Measurements from ENCODE around the gene GREB1L. TPM values are rescaled to one million over a fixed set of nuclear protein-coding genes. Genes with fewer than 3 reads are reported as not detected.

GREB1L gene
- total and polyA plus RNA-seq, 8 donors, result 0.37 to 1.3 (median 0.74) TPM

DNA sequence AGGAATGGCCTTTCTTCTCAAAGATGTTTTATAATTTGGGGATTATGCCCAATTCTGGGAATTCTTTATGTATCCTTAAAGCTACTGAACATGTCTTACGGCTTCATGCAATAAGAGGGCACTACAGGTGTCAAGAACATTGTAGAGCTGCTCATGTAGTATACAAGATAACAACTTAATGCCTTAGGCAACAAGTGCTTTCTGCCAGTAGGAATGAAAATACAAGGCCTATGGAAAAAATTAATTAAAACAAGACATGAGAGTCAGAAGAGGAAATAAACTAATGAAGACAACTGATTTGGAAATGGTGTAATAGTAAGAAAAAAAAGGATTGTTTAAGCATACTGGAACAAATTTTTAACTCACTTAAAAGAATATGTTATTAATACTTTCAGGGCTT lies 27.3 kb downstream of the GREB1L start:
- TF ChIP-seq, protein P1, sequence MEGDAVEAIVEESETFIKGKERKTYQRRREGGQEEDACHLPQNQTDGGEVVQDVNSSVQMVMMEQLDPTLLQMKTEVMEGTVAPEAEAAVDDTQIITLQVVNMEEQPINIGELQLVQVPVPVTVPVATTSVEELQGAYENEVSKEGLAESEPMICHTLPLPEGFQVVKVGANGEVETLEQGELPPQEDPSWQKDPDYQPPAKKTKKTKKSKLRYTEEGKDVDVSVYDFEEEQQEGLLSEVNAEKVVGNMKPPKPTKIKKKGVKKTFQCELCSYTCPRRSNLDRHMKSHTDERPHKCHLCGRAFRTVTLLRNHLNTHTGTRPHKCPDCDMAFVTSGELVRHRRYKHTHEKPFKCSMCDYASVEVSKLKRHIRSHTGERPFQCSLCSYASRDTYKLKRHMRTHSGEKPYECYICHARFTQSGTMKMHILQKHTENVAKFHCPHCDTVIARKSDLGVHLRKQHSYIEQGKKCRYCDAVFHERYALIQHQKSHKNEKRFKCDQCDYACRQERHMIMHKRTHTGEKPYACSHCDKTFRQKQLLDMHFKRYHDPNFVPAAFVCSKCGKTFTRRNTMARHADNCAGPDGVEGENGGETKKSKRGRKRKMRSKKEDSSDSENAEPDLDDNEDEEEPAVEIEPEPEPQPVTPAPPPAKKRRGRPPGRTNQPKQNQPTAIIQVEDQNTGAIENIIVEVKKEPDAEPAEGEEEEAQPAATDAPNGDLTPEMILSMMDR (IDR thresholded peaks at IDR 0.05), result no peak
- ATAC-seq (no peak), DNase-seq (no peak)
- H3K4me1 ChIP-seq, result no peaks in the 10 kb centered on the region
- H3K9me3 ChIP-seq, result no peaks in the 10 kb centered on the region
- intact Hi-C loops (cut with DNase I), result no loop called here
- H3K36me3 ChIP-seq, result no peaks in the 10 kb centered on the region
- no peak overlapping the region for H3K27ac ChIP-seq
- no peak overlapping the region for H3K4me3 ChIP-seq
- no peaks in the 10 kb centered on the region for H3K27me3 ChIP-seq

DNA sequence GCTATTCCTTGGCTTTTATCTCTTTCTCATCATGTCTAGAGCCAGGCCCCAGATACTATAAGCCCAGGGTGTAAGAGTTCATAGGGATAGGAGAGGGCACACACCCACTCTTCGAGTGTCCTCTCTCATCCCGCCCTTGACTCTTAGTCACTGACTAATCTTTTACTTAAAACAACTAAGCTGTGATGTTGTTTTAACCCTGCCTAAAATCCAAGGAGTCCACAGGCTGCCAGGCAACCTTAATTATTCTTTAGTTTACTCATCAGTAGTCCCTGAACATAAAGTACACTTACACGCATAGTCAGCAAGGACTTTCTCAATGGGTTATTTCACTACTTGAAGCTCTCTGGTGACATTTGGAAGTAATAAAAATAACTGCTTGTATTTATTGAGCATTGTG lies 28.4 kb downstream of the GREB1L start:
- intact Hi-C loops (cut with DNase I), result no loop called here
- no peaks in the 10 kb centered on the region for H3K4me1 ChIP-seq
- ATAC-seq, result peak; percentile 78

DNA sequence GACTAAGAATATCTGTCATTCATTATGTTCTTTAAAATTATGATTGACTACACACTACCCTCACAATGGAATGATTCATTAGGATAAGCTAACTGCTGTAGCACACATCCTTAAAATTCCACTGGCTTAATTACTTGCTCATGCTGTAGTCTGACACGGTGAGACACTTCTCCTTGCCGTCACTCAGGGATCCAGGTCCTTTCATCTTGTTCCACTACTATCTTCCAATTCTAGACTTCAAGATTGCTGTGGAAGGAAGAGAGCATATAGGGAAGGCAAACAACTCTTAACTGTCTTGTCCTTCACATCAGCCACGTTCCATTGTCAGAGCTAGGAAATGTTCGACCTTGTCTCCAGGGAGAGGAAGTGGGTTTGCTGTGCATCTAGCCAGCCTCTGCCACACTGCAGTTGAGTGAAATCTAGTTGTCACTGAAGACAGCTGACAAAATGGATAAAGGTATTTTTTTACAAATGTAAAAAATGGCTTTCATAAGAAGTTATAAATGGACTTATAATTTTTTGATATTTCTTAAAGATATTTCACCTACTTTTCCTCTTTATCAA lies 30.1 kb downstream of the GREB1L start:
- H3K9me3 ChIP-seq, result no peaks in the 10 kb centered on the region
- no peaks in the 10 kb centered on the region for H3K4me1 ChIP-seq
- no peak overlapping the region for H3K4me3 ChIP-seq
- intact Hi-C loops (cut with DNase I), result no loop called here
- TF ChIP-seq, protein P1 (IDR thresholded peaks at IDR 0.05), result no peak
- no peaks in the 10 kb centered on the region for H3K36me3 ChIP-seq
- ATAC-seq (no peak), DNase-seq (no peak)
- no peak overlapping the region for H3K27ac ChIP-seq
- no peaks in the 10 kb centered on the region for H3K27me3 ChIP-seq

More for the DNA sequence above, 28.4 kb downstream of the GREB1L start:
- TF ChIP-seq, protein P1 (IDR thresholded peaks at IDR 0.05), result no peak
- no peak for DNase-seq
- Histone ChIP-seq H3K27me3 (no peaks in the 10 kb centered on the region), H3K9me3 (no peaks in the 10 kb centered on the region), H3K27ac (no peak overlapping the region), H3K4me3 (no peak overlapping the region), H3K36me3 (no peaks in the 10 kb centered on the region)

DNA sequence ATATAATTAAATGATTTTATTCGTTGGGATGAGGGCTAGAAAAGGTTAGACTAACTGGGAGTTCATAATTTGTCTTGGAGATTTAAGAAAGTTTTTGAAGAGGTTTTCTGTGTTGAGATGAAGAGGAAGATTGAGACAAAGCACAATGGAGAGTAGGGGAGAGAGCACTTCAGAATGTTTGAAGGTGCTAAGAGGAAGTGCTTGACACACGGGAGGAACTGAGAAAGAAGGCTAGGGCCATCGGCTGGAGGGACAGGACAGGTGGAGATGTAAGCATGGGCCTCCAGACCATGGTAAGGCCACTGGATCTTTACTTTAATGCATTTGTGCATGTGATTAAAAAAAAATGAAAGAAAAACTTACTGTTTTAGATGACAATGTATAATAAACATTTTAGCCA lies 31.5 kb downstream of the GREB1L start:
- Histone ChIP-seq H3K9me3 (no peaks in the 10 kb centered on the region), H3K27ac (no peak overlapping the region), H3K27me3 (no peaks in the 10 kb centered on the region), H3K36me3 (no peaks in the 10 kb centered on the region), H3K4me3 (no peak overlapping the region), H3K4me1 (no peaks in the 10 kb centered on the region)
- ATAC-seq (no peak), DNase-seq (no peak)
- intact Hi-C loops (cut with DNase I), result no loop called here
- TF ChIP-seq, protein P1 (IDR thresholded peaks at IDR 0.05), result no peak

DNA sequence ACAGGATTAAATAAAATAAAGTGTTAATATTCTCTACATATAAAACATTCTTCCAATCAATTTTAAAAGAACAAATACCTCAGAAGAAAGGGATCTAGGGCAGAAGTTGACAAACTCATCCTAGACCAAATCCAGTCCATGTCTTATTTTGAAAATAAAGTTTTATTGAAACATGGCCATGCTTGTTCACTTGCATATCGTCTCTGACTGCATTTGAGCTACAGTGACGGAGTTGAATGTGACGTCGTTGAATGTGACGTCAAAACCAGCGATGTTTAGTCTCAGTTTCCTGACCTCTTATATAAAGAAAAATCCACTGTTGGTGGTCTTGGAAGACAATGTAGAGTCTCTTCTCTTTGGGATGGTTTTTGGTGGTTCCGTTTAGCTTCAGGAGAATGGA lies 33.6 kb downstream of the GREB1L start:
- intact Hi-C loops (cut with DNase I), result no loop called here
- H3K4me1 ChIP-seq, result no peaks in the 10 kb centered on the region

More for the DNA sequence above, 33.6 kb downstream of the GREB1L start:
- no peaks in the 10 kb centered on the region for H3K9me3 ChIP-seq
- DNase-seq, result no peak
- H3K27me3 ChIP-seq, result no peaks in the 10 kb centered on the region
- H3K36me3 ChIP-seq, result no peaks in the 10 kb centered on the region
- H3K27ac ChIP-seq, result no peak overlapping the region
- H3K4me3 ChIP-seq, result no peak overlapping the region
- no peak for ATAC-seq
- TF ChIP-seq, protein P1 (IDR thresholded peaks at IDR 0.05), result no peak

Data from left lung (tissue), 10 donors.